GM12878 (cell line): ENCODE measurements around the gene CA5A. TPM values are rescaled to one million over a fixed set of nuclear protein-coding genes. Genes with fewer than 3 reads are reported as not detected.

Source experiments
- CBFB ChIP-seq: IDR thresholded peaks from 2 replicates; pipeline ENCODE4 v1.6.1; 2016; ENCODE audit warnings: antibody characterized with exemption, low read depth
- CHD4 ChIP-seq: fragments of 200-600 bp; sonication (generic); IDR thresholded peaks from 2 replicates; pipeline ENCODE4 v1.6.1; 2016; ENCODE audit warnings: mild to moderate bottlenecking
- CUX1 ChIP-seq: IDR thresholded peaks from 2 replicates; pipeline ENCODE4 v1.6.1; 2012; ENCODE audit warnings: improper control_type of control experiment, low read depth, low read length; ENCODE audit not compliant: insufficient replicate concordance
- DPF2 ChIP-seq: fragments of 450-650 bp; IDR thresholded peaks from 2 replicates; pipeline ENCODE4 v1.6.1; 2017; ENCODE audit warnings: mild to moderate bottlenecking
- GABPA ChIP-seq: IDR thresholded peaks from 2 replicates; pipeline ENCODE4 v1.6.1; 2014; ENCODE audit warnings: antibody characterized with exemption, low read depth, mild to moderate bottlenecking, inconsistent platforms
- HDGF ChIP-seq: fragments of 450-650 bp; IDR thresholded peaks from 2 replicates; pipeline ENCODE4 v1.6.1; 2016; ENCODE audit warnings: antibody characterized with exemption
- JUNB ChIP-seq: IDR thresholded peaks from 2 replicates; pipeline ENCODE4 v1.6.1; 2016; ENCODE audit warnings: antibody characterized with exemption, mild to moderate bottlenecking
- LARP7 ChIP-seq: fragments of 450-650 bp; IDR thresholded peaks from 2 replicates; pipeline ENCODE4 v1.6.1; 2017; ENCODE audit warnings: mild to moderate bottlenecking
- MEF2A ChIP-seq: IDR thresholded peaks from 2 replicates; pipeline ENCODE4 v1.6.1; 2011; ENCODE audit warnings: low read depth, mild to moderate bottlenecking, low read length, moderate library complexity; ENCODE audit not compliant: insufficient read depth
- MEF2B ChIP-seq: fragments of 450-650 bp; IDR thresholded peaks from 2 replicates; pipeline ENCODE4 v1.6.1; 2018; ENCODE audit warnings: mild to moderate bottlenecking, moderate library complexity; ENCODE audit not compliant: partially characterized antibody, poor library complexity, severe bottlenecking
- MTA2 ChIP-seq: fragments of 450-650 bp; IDR thresholded peaks from 2 replicates; pipeline ENCODE4 v1.6.1; 2016; ENCODE audit warnings: low read depth, mild to moderate bottlenecking, moderate library complexity
- MTA3 ChIP-seq: IDR thresholded peaks from 2 replicates; pipeline ENCODE4 v1.6.1; 2012; ENCODE audit warnings: low read length, inconsistent platforms, borderline replicate concordance
- NR2C1 ChIP-seq: fragments of 450-650 bp; IDR thresholded peaks from 2 replicates; pipeline ENCODE4 v1.6.1; 2017; ENCODE audit warnings: antibody characterized with exemption, mild to moderate bottlenecking, moderate library complexity
- RELA ChIP-seq: fragments of 450-650 bp; IDR thresholded peaks from 2 replicates; pipeline ENCODE4 v1.8.0; 2014; ENCODE audit warnings: borderline replicate concordance; ENCODE audit not compliant: partially characterized antibody
- SIN3A ChIP-seq: IDR thresholded peaks from 2 replicates; pipeline ENCODE4 v1.6.1; 2012; ENCODE audit warnings: low read depth, low read length, improper control_type of control experiment
- SIX5 ChIP-seq: IDR thresholded peaks from 2 replicates; pipeline ENCODE4 v1.6.1; 2011; ENCODE audit warnings: mild to moderate bottlenecking, low read depth, low read length, moderate library complexity; ENCODE audit not compliant: severe bottlenecking
- SREBF1 ChIP-seq: IDR thresholded peaks from 2 replicates; pipeline ENCODE4 v1.6.1; 2012; ENCODE audit warnings: mild to moderate bottlenecking, low read length
- SRF ChIP-seq, 2 experiments: IDR thresholded peaks; 2 replicates each; pipeline ENCODE4 v1.6.1; 2011; ENCODE audit warnings: low read depth in 2 of 2, low read length in 2 of 2, mild to moderate bottlenecking in 1 of 2, moderate library complexity in 1 of 2
- ZBED1 ChIP-seq: IDR thresholded peaks from 2 replicates; pipeline ENCODE4 v1.6.1; 2016; ENCODE audit warnings: borderline replicate concordance
- ZBTB40 ChIP-seq: fragments of 450-650 bp; IDR thresholded peaks from 2 replicates; pipeline ENCODE4 v1.6.1; 2016; ENCODE audit warnings: mild to moderate bottlenecking, moderate library complexity, borderline replicate concordance
- ZNF24 ChIP-seq: fragments of 450-650 bp; IDR thresholded peaks from 2 replicates; pipeline ENCODE4 v1.6.1; 2017; ENCODE audit warnings: antibody characterized with exemption, mild to moderate bottlenecking
- ZNF274 ChIP-seq: IDR thresholded peaks from one replicate; pipeline ENCODE4 v1.8.0; 2011; ENCODE audit not compliant: insufficient read length, insufficient read depth
- polyA plus RNA-seq, 11 experiments: library from polyadenylated mRNA; depleted of rRNA in 4 of 11; unstranded in 6 of 11; stranded (reverse) in 5 of 11; fragments of >200 nt; fragmentation: Nextera tagmentation in 4 of 11; fragmentation: Illumina TruSeq in 1 of 11; extraction: Ambion mirVana in 4 of 11; extraction: Trizol in 1 of 11; gene quantifications; 1 replicate in 1 of 11; 2 replicates in 10 of 11; pipeline versions ENCODE4 v1.2.1 to v1.2.3, GENCODE V29; 2011 to 2016; ENCODE audit warnings: inconsistent platforms in 2 of 11, missing spikeins in 2 of 11, low read depth in 1 of 11
- total RNA-seq, 4 experiments: library from RNA; depleted of rRNA in 3 of 4; stranded (reverse); fragments of >200 nt in 3 of 4; fragmentation: Illumina TruSeq in 1 of 4; extraction: Trizol in 1 of 4; gene quantifications; 2 replicates each; pipeline versions ENCODE4 v1.2.1 to v1.2.3, GENCODE V29; 2013 to 2021
- TF ChIP-seq, protein P1 (sequence below): IDR thresholded peaks from 2 replicates; pipeline ENCODE4 v1.6.1; 2012; ENCODE audit warnings: low read length, inconsistent platforms

The CA5A gene
- total and polyA plus RNA-seq, 10 of the 15 experiments (the other 5 are each of a cell fraction or from before 2014, with no cell fraction given) = not detected

GRCh38 chr16:87895641-87896141 lies 40.6 kb downstream of the CA5A start (continued):
- TF ChIP-seq ZBTB40 = no peak
- 0 out of 2 replicates have a peak, but pooled peaks have one; percentile 28 for TF ChIP-seq JUNB
- no peak for TF ChIP-seq RELA
- TF ChIP-seq HDGF = no peak
- no peak for TF ChIP-seq CBFB
- TF ChIP-seq SREBF1 = no peak
- TF ChIP-seq ZBED1 = peak; percentile 18; the same call in 1 of the 2 replicates
- TF ChIP-seq SIN3A = no peak
- no peak for TF ChIP-seq CHD4
- no peak for TF ChIP-seq CUX1
- TF ChIP-seq DPF2 = peak; percentile 41; the same call in 1 of the 2 replicates
- TF ChIP-seq GABPA = no peak
- no peak for TF ChIP-seq NR2C1
- no peak for TF ChIP-seq MTA3
- peak; percentile 57 for TF ChIP-seq MEF2B
- no peak for TF ChIP-seq MEF2A
- no peak for TF ChIP-seq ZNF24
- TF ChIP-seq, protein P1, sequence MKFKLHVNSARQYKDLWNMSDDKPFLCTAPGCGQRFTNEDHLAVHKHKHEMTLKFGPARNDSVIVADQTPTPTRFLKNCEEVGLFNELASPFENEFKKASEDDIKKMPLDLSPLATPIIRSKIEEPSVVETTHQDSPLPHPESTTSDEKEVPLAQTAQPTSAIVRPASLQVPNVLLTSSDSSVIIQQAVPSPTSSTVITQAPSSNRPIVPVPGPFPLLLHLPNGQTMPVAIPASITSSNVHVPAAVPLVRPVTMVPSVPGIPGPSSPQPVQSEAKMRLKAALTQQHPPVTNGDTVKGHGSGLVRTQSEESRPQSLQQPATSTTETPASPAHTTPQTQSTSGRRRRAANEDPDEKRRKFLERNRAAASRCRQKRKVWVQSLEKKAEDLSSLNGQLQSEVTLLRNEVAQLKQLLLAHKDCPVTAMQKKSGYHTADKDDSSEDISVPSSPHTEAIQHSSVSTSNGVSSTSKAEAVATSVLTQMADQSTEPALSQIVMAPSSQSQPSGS = peak; percentile 63
- TF ChIP-seq MTA2 = peak; percentile 61; the same call in 1 of the 2 replicates
- no peak for TF ChIP-seq SRF (IDR thresholded peaks at IDR 0.05; ENCODE audit: low read depth in 2 of 2, low read length in 2 of 2)
- TF ChIP-seq SIX5 = no peak
- TF ChIP-seq LARP7 = no peak
- no peak for TF ChIP-seq ZNF274
